Gastroesophageal sphincter (tissue), 3 donors: Measurements from ENCODE around the gene PHF19.
A peak's percentile ranks its signal among the peaks of the same experiment; 100 is the strongest.

Experiments
- CTCF ChIP-seq, 4 experiments: fragments of 200-600 bp in 2 of 4; fragments of 450-650 bp in 2 of 4; sonication (generic) in 1 of 4; IDR thresholded peaks; one replicate each; pipeline ENCODE4 v1.5.1; 2017 to 2019; ENCODE audit warnings: antibody characterized with exemption in 4 of 4, mild to moderate bottlenecking in 2 of 4, moderate library complexity in 2 of 4
- POLR2AphosphoS5 ChIP-seq: sonication (generic); formaldehyde crosslinking; IDR thresholded peaks from one replicate; pipeline ENCODE4 v1.6.1; 2017; ENCODE audit warnings: antibody characterized with exemption

- TF ChIP-seq CTCF (IDR thresholded peaks at IDR 0.05), result no peak
- peak; percentile 35 for TF ChIP-seq POLR2AphosphoS5
Observed at GRCh38 chr9:120918931-120919842, 42.2 kb upstream of the PHF19 start.
